Astrocyte of the spinal cord (primary cell): ENCODE data around the gene MBNL2.

ENCODE experiments used
- DNase-seq: peaks from one replicate; pipeline ENCODE4 v3.0.0; 2011; ENCODE audit warnings: low read depth, low spot score
- H3K4me3 ChIP-seq: 2 replicates; pipeline ENCODE4 v1.5.1; 2011; ENCODE audit warnings: low read depth, mild to moderate bottlenecking, low read length, moderate library complexity
- CTCF ChIP-seq: IDR thresholded peaks from 2 replicates; pipeline ENCODE4 v1.5.1; 2012; ENCODE audit warnings: low read depth, mild to moderate bottlenecking, low read length, inconsistent platforms
- in situ Hi-C: cut with HindIII; loops from 2 replicates; pipeline ENCODE4 v1.10.0; 2017; ENCODE audit warnings: low sequenced_read_pairs

MBNL2 gene

DNA sequence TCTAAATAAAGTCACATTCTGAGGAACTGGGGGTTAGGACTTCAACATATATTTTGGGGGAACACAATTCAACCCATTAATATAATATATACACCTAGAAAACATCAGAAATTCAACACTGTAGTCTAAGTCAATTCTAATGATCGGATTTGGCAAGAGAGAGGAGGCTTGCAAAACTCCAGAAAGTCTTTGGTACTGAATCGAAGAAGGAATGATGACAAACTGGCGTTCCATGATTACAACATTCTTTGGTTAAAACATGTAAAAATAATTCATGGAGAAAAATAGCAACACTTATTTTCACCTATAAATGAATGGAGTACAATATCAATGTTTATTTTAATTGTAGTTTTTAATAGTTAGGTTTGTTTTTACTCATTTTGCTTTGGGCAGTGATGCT, 62.4 kb downstream of the MBNL2 start:
- H3K4me3 ChIP-seq: no peak overlapping the region
- no peak for TF ChIP-seq CTCF
- in situ Hi-C loops: no loop called here
- DNase-seq: no peak

GRCh38 chr13:97285221-97285955, 63.3 kb downstream of the MBNL2 start:
- in situ Hi-C loops: no loop called here
- no peak overlapping the region for H3K4me3 ChIP-seq
- no peak for TF ChIP-seq CTCF
- DNase-seq: no peak

DNA sequence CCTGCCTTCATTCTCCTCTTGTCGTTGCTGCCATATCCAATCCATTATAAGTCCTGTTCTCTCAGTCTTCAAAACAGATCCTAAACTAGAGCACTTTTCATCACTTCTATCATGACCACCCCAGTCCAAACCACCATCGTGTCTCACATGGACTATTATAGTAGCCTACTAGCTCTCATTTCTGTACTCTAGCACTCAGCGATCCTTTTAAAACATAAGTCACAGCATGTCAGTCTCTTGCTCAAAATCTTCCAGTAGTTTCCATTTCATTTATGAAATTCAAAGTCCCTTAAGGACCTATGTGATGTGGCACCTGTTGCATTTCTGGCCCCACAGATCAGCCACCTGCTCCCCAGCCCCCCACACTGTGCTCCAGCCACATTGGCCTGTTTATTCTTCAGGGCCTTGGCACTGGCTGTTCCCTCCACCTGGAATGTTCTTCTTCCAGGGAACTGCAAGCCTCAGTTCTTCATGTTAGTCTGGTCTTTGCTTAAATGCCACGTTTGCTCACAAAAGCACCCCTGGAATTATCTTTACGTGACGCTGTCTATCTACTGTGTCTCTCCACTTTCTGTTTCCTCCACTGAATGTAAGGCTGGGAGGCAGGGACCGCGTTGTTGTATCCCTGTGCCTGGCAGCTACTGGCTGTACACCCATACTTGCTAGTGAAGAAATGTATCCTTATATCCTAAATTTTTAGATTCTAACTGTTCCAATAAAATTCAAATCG, 64.3 kb downstream of the MBNL2 start:
- in situ Hi-C loops: no loop called here
- TF ChIP-seq CTCF: no peak
- DNase-seq: no peak
- no peak overlapping the region for H3K4me3 ChIP-seq

GRCh38 chr13:97287047-97287383, 64.9 kb downstream of the MBNL2 start:
- DNase-seq: no peak
- no peak overlapping the region for H3K4me3 ChIP-seq
- in situ Hi-C loops: no loop called here
- no peak for TF ChIP-seq CTCF

- no peak for TF ChIP-seq CTCF
- in situ Hi-C loops: no loop called here
- no peak overlapping the region for H3K4me3 ChIP-seq
- no peak for DNase-seq
Measured at GRCh38 chr13:97288486-97288900, 66.4 kb downstream of the MBNL2 start.

DNA sequence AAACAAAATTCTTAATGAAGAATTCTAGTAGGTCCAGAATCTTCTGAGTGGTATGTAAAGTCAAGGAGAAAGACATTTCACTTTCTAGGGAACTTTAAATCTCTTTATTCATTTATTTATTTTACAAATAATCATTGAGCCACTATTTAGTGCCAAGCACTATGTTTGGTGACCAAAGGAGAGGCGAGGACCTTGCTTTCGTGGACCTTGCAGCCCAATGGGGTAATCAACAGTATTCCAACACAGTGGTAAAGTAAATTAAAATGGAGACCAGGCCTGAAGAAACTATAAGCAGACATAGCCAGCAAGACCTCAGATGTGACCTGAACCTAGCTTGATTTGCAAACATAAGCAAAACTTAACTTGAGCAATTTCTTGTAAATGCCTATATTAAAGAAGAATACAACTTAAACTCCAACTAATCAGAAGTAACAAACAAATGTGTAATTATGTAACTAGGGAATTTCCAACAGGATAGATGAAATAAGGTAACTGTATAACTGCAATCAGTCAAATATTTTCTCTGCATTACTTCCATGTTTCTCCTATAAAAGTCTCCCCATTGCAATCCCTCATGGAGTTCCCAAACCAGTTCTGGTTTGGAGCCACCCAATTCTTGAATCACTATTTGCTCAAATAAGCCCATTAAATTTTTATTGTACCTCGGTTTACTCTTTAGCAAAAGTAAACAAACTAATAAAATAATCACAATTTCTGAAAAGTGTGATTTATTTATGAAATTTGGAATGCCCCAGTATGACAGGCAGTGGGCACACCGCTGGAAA, 67.6 kb downstream of the MBNL2 start:
- no peak for TF ChIP-seq CTCF
- H3K4me3 ChIP-seq: no peak overlapping the region
- DNase-seq: no peak
- in situ Hi-C loops: no loop called here
